GM21786 (cell line): Measurements from ENCODE around the gene PIN1.

Source experiments
- ATAC-seq: cut with Tn5 transposase; IDR thresholded peaks from one replicate; pipeline ENCODE4 v1.9.1; 2021; ENCODE audit not compliant: unreplicated experiment

Gene PIN1

DNA sequence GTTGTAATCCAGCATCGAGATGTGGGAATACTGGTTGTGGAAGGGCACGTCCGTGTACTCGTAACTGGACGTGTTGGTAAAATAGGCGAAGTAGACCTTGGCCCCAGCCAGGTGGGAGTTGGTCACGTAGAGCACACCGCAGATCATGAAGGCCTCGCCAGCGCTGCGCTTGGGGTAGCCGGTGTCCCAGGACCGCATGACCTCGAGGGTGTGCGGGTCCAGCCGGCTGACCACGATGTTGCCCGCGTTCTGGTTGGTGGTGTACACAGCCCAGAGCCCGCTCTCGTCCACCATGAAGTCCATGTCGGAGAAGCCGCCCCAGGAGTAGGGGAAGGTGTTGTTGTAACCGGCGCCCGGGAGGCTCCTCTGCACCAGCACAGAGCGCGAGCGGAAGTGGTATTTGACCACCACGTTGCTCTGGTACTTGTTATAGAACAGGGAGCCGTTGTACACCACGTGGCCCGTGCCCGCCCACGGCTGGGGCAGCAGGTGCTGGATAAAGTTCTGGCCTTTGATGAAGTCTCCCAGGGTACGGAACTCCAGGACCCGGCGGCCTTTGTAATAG is 19.2 kb downstream of the PIN1 start:
- no peak for ATAC-seq

DNA sequence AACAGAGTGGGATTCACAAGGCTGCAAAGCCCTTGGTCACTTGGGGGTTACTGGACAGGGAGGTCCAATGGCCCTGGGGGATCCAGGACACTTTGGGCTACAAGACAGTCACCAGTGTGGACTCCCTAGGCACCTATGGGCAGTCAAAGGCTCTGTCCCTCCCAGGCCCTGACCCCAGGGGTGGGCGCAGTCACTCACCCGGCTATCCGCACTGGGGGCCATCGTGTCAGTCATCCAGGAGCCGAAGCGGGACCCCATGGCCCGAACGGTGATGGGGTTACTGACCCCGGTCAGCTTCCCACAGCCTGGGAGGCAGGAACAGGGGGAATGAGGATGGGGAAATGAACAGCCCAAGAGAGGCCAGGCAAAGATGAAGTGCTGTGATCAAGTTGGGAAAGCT is 21.5 kb downstream of the PIN1 start:
- ATAC-seq = no peak

DNA sequence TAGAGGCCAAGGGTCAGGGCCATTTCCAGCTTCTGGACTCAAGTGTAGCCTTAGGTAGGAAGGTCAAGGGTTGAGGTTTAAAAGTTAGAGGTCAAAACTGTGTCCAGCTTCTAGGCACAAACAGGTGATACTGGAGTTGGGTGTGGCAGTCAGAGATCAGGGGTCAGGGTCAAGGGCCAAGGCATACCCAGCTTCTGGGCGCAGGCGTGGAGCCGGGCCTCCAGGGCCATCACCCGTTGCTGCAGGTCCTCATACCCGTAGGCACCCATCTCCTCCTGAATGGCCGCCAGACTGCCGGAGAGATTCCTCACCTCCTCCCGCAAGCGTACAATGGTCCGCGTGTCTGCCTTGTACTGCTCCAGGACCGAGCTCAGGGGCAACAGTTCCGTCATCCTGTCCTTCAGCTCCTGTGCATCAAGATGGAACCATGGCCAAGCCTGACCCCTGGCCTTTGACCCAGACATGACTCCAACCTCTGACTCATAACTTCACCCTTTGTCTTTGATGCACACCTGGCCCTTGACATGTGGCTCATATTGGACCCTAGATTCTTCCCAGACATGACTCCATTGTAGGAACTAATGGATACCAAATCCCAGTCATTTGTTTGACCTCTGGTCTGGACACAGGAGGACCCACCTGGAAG is 22.1 kb downstream of the PIN1 start:
- ATAC-seq = no peak

DNA sequence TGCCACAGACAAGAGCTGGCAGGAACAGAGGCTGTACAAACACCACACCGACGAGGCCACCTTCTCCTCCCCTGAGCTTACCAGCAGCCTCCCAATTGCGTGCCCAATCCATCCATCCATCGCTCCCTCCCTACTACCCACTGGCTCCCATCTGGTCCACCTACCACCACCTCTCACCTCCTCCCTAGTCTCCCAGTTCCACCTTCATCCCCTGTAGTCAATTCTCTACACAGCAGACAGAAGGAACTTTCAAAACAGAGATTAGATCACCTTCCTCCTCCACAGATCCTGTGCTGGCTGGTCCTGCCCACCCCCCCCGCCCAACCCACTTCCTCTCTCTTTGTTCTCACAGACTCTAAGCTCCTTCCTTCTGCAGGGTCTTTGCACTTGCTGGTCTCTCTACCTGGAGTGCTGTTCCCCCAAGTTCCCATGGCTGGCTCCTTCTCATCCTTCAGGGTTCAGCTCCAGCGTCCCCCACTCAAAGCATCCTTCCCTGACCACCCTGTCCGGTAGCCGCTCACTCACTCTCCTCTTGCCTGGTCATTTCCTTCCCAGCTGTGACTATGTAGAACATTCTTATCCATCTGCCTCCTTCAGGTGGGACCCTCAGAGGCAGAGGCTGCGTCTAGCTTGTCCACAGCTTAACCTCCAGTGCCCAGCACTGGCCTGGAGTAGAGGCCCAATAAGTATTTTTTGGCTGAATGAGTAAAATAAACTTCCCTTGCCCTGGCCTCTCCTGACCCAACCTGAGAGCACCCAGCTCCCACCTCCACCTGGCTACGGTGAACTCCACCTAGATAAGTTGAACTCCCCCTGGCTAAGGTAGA is 23.0 kb downstream of the PIN1 start:
- no peak for ATAC-seq

DNA sequence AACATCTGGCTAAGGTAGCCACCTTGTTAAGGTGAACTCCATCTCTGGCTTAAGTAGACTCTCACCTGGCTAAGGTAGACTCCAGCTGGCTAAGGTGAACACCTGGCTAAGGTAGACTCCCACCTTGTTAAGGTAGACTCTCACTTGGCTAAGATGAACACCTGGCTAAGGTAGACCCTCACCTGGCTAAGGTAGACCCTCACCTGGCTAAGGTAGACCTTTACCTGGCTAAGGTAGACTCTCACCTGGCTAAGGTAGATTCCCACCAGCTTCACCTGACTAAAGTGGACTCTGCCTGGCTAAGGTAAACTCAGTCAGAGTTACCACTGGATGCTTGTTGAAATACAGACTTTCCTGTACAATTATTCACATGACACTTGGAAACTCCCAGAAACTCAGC is 23.6 kb downstream of the PIN1 start:
- no peak for ATAC-seq

DNA sequence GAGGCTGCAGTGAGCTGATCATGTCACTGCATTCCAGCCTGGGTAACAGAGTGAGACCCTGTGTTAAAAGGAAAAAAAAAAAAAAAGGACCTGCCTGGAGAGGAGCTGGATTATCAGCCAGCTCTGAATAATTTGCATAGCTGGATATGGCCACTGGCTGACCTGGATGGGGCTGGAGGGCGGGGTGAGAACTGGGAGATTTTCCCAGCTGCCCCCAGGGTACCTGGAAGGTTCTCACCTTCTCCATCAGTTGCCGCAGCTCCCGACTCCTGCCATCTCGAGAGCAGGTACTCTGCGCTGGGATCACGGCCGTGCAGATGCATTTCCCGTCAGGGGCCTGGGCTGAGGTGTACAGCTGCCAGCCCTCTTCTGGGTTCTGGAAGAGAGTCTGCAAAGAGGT is 25.3 kb downstream of the PIN1 start:
- ATAC-seq = no peak

DNA sequence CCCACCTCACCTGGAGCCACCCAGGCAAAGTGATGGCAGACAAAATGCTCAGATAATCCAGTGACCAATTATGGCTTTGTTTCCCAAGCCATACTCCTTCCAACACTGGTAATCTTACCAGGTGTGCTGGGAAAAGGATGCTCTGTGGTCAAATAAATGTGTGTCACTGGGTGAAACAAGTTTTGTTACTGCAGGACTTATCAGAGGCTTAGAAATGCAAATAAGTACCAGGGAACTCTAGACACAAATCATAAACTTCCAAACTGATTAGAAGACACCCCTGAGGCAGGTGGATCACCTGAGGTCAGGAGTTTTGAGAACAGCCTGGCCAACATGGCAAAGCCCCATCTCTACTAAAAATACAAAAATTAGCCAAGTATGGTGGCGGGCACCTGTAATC is 26.4 kb downstream of the PIN1 start:
- no peak for ATAC-seq

DNA sequence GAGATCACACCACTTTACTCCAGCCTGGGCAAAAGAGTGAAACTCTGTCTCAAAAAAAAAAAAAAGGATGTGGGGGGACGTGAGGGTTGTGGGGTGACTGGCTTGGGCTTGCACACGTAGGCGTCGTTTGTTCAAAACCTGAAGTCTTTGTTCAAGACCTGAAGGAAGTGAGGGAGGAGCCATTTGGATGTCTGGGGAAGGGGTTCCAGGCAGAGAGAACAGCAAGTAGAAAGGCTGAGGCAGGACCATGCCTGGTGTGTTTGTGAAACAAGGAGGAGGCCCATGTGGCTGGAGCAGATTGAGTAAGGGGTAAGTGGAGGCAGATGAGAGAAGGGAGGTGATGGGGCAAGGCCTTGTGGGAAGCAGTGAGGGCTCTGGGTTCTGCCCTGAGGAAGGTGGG is 27.8 kb downstream of the PIN1 start:
- ATAC-seq = no peak

DNA sequence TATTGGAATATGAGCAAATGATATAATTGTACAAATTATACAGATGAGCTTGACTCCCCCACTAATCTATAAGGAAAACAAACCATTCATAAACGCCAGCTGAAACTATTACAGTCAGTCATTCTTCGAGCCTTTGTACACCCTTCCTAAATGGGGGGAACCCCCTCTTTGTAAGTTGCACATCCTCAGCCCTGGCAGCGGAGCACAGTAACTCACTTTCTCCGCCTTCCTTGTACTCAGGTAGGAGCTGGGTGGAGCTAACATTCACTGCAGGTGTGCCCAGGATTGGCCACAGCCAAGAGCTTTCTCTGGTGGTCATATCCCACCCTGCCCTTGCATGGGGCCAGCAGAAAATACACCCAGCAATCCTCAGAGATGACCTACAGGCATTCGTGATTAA is 28.6 kb downstream of the PIN1 start:
- ATAC-seq = no peak

DNA sequence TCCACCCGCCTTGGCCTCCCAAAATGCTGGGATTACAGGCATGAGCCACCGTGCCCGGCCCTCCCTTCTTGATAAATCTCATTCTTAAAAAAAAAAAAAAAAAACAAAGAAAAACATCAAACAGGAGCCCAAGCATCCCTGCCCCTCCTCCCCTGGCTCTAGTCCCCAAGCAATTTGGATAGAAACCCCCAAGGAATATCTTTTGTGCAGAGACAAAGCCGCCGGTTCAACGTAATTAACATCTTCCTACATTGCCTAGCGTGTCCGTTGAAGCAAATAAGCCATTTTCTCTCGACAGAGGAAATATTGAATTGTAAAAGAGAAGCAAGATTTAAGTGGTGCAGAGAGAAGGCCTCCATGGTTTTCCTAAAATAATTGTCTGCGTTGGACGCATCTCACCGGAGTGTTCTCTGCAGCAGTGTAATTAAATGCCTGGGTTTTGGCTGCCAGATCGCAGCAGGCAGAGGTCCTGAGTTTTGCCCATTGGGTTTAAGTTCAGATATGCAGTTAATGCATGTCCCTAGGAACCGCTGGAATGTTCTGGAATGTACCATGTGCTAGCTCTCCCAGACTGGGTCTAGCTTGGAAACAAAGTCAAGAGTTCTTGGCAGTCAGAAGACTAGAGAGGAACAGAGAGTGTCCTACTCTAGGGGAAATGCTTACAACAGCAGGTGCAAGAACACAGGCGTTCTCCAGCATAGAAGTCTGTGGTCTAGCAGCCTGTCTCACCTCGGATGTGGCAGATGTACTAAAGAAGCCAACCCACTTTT is 30.8 kb downstream of the PIN1 start:
- no peak for ATAC-seq

DNA sequence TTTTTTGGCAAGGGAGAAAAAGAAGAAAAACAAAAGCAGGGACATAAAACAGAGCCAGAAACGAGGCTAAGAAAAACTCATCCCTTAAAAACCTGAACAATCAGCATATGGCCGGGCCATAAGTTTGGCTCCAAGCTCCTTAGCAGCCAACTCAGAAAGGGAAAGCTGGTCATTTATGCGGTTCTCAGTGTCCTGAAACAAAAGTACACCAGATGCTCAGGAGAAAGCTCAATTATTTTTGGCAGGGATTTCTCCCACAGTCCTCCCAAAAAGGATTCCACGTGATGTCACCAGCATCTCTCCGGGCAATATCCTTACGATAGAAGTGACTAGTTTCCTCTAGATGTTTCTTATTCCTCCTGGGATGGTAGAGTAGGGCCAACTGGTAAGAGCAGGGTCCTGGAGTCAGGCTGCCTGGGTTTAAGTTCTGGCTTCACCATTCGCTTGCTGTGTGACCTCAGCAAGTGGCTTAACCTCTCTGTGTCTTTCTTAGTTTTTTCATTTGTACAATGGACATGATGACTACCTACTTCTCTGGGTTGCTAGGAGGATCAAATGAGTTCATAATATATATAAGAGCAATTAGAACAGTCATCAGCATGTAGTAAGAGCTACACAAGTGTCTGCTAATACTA is 34.0 kb downstream of the PIN1 start:
- ATAC-seq = no peak

DNA sequence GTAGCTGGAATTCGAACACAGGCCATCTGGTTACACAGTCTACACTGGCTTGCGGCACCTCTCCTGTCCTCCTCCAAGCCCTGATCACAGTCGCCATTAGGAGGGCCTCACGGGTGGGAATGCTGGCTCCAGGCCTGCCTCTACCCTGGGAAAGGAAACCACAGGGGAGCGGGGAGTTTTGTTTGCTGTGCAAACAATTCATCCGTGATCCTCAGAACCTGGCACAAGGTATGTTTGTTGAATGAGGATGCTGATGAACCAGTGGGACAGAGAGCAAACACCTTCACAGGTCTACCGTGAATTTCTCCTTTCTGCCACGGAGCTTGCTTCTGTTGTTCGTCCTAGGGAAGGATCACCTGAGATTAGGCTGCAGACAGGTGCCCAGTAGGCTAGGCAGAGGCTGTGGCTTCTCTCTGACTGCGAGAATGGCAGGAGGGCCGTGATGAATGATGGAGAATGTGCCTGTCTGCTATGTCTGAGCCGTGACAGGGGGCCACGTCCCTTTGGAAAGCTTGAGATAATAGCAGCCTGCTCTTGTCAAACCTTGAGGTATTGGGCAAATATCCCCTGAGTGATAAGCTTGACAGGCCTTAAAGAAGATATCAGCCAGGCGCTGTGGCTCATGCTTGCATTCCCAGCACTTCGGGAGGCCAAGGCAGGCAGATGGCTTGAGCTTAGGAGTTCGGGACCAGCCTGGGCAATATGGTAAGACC is 36.7 kb downstream of the PIN1 start:
- no peak for ATAC-seq

DNA sequence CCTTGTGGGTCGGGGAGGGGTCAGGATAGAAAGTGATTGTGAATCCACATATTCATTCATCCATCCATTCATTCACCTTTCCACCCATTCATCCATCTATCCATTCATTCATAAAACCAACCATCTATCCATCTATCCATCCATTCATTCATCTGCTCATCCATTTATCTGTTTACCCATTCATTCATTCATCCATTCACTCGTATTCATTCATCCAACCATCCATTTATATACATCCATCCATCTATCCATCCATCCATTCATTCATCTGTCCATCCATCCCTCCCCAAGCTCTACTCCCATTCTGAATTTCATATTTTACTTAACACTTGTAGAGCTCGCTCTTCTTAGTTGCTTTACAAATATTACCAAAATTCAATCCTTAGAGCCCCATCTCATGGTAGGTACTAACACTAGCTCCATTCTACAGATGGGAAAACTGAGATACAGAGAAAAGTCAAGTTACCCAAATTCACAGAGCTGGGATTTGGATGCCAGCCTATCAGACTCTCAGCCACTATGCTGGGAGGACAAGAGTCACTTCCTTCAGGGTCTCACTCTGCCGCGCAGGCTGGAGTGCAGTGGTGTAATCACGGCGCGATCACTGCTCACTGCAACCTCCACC is 37.6 kb downstream of the PIN1 start:
- ATAC-seq = no peak

DNA sequence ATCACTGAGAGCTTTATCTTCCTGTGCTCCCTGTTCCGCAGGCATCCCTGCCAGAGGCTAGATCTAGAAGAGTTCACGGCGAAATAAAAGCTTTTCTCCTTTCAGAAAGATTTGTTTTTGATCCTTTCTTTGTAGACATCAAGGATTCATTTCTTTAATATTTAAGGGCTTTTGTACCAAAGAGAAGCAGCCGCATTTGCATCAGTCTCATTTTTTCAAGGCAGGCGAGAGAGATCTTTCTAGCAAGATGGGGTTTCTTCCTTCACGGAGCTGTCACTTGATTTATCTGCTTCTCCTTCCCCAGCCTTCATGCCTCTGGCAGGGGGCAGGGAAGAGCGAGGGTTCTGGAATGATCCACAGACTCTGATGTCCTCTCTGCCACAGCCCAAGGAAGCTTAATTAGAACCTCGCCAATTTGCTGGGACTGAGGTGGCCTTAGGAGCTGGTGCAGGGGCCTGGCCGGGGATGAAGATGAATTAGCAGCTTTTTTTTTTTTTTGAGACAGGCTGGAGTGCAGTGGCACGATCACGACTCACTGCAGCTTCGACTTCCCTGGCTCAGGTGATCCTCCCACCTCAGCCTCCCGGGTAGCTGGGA is 40.0 kb downstream of the PIN1 start:
- no peak for ATAC-seq

DNA sequence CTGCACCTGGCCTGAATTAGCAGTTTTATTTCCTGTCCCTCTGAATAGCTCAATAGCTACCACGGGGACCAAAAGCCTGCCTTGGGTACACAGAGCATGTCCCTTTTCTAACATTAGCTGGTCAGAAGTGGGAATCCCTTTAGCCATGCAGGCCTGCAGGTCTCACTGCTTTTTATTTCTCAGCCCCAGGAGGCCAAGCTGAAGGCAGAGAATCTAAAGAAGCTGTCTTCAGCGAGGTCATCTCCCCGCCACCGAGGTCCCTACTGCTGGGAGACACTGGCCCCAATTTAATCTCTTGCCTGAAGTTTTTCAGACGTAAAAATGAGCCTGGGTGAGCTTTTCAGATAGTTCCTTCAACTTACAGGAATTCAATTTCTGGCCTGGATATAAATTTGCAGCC is 40.7 kb downstream of the PIN1 start:
- no peak for ATAC-seq

DNA sequence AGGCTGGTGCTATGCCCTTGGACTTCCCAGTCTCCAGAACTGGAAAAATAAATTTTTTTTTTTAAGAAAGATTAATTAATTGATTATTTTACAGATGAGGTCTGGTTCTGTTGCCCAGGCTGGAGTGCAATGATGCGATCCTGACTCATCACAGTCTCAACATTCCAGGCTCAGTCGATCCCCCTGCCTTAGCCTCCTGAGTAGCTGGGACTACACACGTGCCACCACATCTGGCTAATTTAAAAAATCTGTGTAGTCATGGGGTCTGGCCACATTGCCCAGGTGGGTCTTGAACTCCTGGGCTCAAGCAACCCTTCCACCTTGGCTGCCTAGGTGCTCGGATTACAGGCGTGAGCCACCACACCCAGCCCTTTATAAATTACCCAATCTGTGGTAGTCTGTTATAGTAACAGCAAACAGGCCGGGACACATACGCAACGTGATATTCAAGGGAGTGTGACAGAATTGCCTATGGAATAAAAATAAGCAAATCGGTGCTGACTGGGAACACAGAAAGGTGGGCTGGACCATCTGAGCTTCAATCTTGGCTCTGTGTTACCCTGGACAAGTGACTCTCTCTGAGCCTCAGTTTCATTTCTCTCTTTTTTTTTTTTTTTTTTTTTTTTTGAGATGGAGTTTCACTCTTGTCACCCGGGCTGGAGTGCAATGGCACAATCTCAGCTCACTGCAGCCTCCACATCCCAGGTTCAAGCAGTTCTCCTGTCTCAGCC is 42.8 kb downstream of the PIN1 start:
- no peak for ATAC-seq

DNA sequence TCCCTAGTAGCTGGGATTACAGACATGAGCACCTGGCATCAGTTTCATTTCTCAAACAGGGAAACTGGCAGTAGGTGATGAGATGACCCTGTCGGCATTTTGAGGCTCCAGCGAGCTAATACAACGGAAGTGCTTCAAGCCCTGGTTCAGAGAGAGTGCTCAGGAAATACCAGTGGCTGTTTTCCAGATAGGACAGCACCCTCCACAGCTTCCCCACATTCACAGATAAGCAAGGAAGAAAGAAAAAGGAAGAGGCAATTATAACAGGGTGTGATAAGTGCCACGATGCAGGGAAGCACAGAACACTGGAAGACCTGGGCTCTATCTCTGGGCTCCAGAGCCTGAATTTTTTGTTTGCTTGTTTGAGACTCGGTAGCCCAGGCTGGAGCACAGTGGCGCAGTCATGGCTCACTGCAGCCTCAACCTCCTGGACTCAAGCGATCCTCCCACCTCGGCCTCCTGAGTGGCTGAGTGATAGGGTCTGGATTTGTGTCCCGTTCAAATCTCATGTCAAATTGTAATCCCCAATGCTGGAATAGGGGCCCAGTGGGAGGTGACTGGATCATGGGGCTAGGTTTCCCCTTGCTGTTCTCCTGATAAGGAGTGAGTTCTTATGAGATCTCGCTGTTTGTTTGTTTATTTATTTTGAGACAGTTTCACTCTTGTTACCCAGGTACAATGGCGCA is 43.5 kb downstream of the PIN1 start:
- no peak for ATAC-seq

DNA sequence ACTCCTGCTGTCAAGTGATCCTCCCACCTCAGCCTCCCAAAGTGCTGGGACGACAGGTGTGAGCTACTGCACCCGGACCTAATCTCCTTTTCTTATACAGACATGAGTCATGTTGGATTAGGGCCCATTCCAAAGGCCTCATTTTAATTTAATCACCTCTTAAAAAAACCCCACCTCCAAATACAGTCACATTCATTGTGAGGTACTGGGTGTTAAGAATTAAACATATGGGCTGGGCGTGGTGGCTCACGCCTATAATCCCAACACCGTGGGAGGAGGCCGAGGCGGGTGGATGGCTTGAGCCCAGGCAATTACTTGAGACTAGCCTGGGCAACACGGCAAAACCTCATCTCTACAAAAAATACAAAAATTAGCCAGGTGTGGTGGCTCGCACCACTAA is 46.6 kb downstream of the PIN1 start:
- ATAC-seq = no peak
